ENCODE measurements around the gene MEF2A.
A peak's percentile ranks its signal among the peaks of the same experiment; 100 is the strongest.

Gene MEF2A

GRCh38 chr15:99682455-99682854 lies 116.7 kb downstream of the MEF2A start:
- DNase-seq: no peak
- no peaks in the 10 kb centered on the region for H3K9me3 ChIP-seq (ENCODE audit: control insufficient read depth, low read length)
- H3K36me3 ChIP-seq (ENCODE audit: control insufficient read depth, insufficient read depth, low read length): no peaks in the 10 kb centered on the region
- peak overlapping the region; percentile 12 for H3K27ac ChIP-seq (ENCODE audit: insufficient read depth, low read length, poor library complexity, severe bottlenecking)
- no peaks in the 10 kb centered on the region for H3K27me3 ChIP-seq (replicated peaks; ENCODE audit: control insufficient read depth, insufficient read depth, low read length, poor library complexity, severe bottlenecking)
- no peak overlapping the region for H3K4me3 ChIP-seq (ENCODE audit: insufficient read depth, low read depth, low read length, poor library complexity, severe bottlenecking)
- H3K4me1 ChIP-seq (ENCODE audit: control insufficient read depth, insufficient read depth, low read length, poor library complexity, severe bottlenecking): peaks cover 2% of the 10 kb centered on the region

DNA sequence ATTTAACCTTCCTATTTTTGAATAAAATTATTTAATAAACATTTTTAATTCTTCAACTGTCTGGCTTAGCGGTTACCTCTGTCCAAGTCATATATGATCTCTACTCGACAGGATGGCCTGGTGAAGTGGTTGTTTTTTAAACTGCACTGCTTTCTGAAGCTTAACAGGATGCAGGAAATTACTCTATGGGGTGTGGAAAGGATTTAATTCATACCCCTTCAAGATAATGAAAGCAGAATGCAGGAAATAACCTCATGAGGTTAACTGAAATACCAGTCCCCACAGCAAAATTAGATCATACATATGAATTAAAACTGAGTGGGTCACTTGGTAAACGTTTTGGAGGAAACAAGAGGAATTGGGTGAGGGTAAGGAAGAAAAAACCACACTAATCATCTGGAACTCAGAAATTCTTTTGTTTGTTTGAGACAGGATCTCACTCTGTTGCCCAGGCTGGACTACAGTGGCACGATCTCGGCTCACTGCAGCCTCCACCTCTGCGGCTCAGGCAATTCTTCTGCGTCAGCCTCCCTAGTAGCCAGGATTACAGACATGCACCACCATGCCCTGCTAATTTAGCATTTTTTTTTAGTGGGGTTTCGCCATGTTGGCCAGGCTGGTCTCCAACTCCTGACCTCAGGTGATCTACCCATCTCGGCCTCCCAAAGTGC lies 117.4 kb downstream of the MEF2A start:
- peak overlapping the region; percentile 12 for H3K27ac ChIP-seq (ENCODE audit: insufficient read depth, low read length, poor library complexity, severe bottlenecking)
- no peak for DNase-seq
- H3K36me3 ChIP-seq (ENCODE audit: control insufficient read depth, insufficient read depth, low read length): no peaks in the 10 kb centered on the region
- no peaks in the 10 kb centered on the region for H3K9me3 ChIP-seq (ENCODE audit: control insufficient read depth, low read length)
- no peaks in the 10 kb centered on the region for H3K27me3 ChIP-seq (replicated peaks; ENCODE audit: control insufficient read depth, insufficient read depth, low read length, poor library complexity, severe bottlenecking)
- no peak overlapping the region for H3K4me3 ChIP-seq (ENCODE audit: insufficient read depth, low read depth, low read length, poor library complexity, severe bottlenecking)
- H3K4me1 ChIP-seq (ENCODE audit: control insufficient read depth, insufficient read depth, low read length, poor library complexity, severe bottlenecking): peaks cover 2% of the 10 kb centered on the region

DNA sequence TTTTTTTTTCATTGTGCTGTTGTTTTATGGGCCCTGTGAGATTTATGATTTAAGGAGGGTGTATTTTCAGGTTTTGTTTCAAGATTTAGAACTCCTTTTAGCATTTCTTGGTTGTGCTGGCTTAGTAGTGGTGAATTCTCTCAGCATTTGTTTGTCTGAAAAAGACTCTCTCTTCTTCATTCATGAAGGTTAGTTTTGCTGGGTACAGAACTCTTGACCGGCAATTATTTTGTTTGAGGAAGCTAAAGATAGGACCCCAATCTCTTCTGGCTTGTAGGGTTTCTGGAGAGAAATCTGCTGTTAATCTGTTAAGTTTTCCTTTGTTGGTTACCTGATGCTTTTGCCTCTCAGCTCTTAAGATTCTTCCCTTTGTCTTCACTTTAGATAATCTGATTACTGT lies 120.5 kb downstream of the MEF2A start:
- no peaks in the 10 kb centered on the region for H3K4me1 ChIP-seq (ENCODE audit: control insufficient read depth, insufficient read depth, low read length, poor library complexity, severe bottlenecking)
- no peak overlapping the region for H3K27ac ChIP-seq (ENCODE audit: insufficient read depth, low read length, poor library complexity, severe bottlenecking)
- no peaks in the 10 kb centered on the region for H3K9me3 ChIP-seq (ENCODE audit: control insufficient read depth, low read length)
- no peaks in the 10 kb centered on the region for H3K27me3 ChIP-seq (replicated peaks; ENCODE audit: control insufficient read depth, insufficient read depth, low read length, poor library complexity, severe bottlenecking)
- peaks cover 9% of the 10 kb centered on the region for H3K36me3 ChIP-seq (ENCODE audit: control insufficient read depth, insufficient read depth, low read length)
- no peak for DNase-seq
- H3K4me3 ChIP-seq (ENCODE audit: insufficient read depth, low read depth, low read length, poor library complexity, severe bottlenecking): no peak overlapping the region

DNA sequence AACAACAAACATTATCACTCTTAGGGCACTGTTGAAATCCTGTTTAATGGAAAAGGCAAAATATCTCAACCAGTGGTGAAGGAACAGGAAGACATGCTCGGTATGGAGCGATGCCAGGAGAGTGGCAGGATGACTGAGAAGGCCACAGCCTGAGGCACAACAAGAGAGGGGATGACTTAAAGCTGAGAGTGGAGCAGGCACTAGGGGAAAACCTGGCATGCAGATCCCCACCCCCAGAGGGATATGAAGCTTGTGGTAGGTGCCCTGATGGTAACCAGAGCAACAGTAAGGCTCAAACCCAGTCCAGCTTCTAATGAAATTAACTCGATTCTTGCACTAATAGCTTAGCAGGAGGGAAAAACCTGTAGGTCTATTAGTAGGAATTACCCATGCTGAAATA lies 127.0 kb downstream of the MEF2A start:
- Histone ChIP-seq H3K4me3 (ENCODE audit: insufficient read depth, low read depth, low read length, poor library complexity, severe bottlenecking) (no peak overlapping the region), H3K9me3 (ENCODE audit: control insufficient read depth, low read length) (no peaks in the 10 kb centered on the region), H3K27ac (ENCODE audit: insufficient read depth, low read length, poor library complexity, severe bottlenecking) (no peak overlapping the region), H3K4me1 (ENCODE audit: control insufficient read depth, insufficient read depth, low read length, poor library complexity, severe bottlenecking) (no peaks in the 10 kb centered on the region), H3K36me3 (ENCODE audit: control insufficient read depth, insufficient read depth, low read length) (peaks cover 9% of the 10 kb centered on the region), H3K27me3 (replicated peaks; ENCODE audit: control insufficient read depth, insufficient read depth, low read length, poor library complexity, severe bottlenecking) (no peaks in the 10 kb centered on the region)
- no peak for DNase-seq

- H3K4me1 ChIP-seq (ENCODE audit: control insufficient read depth, insufficient read depth, low read length, poor library complexity, severe bottlenecking): no peaks in the 10 kb centered on the region
- H3K27ac ChIP-seq (ENCODE audit: insufficient read depth, low read length, poor library complexity, severe bottlenecking): no peak overlapping the region
- no peaks in the 10 kb centered on the region for H3K27me3 ChIP-seq (replicated peaks; ENCODE audit: control insufficient read depth, insufficient read depth, low read length, poor library complexity, severe bottlenecking)
- H3K9me3 ChIP-seq (ENCODE audit: control insufficient read depth, low read length): no peaks in the 10 kb centered on the region
- no peak for DNase-seq
- no peaks in the 10 kb centered on the region for H3K36me3 ChIP-seq (ENCODE audit: control insufficient read depth, insufficient read depth, low read length)
- no peak overlapping the region for H3K4me3 ChIP-seq (ENCODE audit: insufficient read depth, low read depth, low read length, poor library complexity, severe bottlenecking)
These were observed 130.3 kb downstream of the MEF2A start for GRCh38 chr15:99696096-99696495.

GRCh38 chr15:99702895-99703602 lies 137.3 kb downstream of the MEF2A start:
- no peaks in the 10 kb centered on the region for H3K36me3 ChIP-seq (ENCODE audit: control insufficient read depth, insufficient read depth, low read length)
- no peaks in the 10 kb centered on the region for H3K27me3 ChIP-seq (replicated peaks; ENCODE audit: control insufficient read depth, insufficient read depth, low read length, poor library complexity, severe bottlenecking)
- peaks cover 12% of the 10 kb centered on the region for H3K4me1 ChIP-seq (ENCODE audit: control insufficient read depth, insufficient read depth, low read length, poor library complexity, severe bottlenecking)
- DNase-seq: no peak
- no peak overlapping the region for H3K4me3 ChIP-seq (ENCODE audit: insufficient read depth, low read depth, low read length, poor library complexity, severe bottlenecking)
- peak overlapping the region; percentile 49 for H3K27ac ChIP-seq (ENCODE audit: insufficient read depth, low read length, poor library complexity, severe bottlenecking)
- H3K9me3 ChIP-seq (ENCODE audit: control insufficient read depth, low read length): no peaks in the 10 kb centered on the region

GRCh38 chr15:99703603-99704443 lies 138.0 kb downstream of the MEF2A start:
- Histone ChIP-seq H3K27ac (ENCODE audit: insufficient read depth, low read length, poor library complexity, severe bottlenecking) (peak overlapping the region; percentile 49), H3K4me1 (ENCODE audit: control insufficient read depth, insufficient read depth, low read length, poor library complexity, severe bottlenecking) (peaks cover 12% of the 10 kb centered on the region), H3K27me3 (replicated peaks; ENCODE audit: control insufficient read depth, insufficient read depth, low read length, poor library complexity, severe bottlenecking) (no peaks in the 10 kb centered on the region), H3K4me3 (ENCODE audit: insufficient read depth, low read depth, low read length, poor library complexity, severe bottlenecking) (no peak overlapping the region), H3K36me3 (ENCODE audit: control insufficient read depth, insufficient read depth, low read length) (no peaks in the 10 kb centered on the region), H3K9me3 (ENCODE audit: control insufficient read depth, low read length) (no peaks in the 10 kb centered on the region)
- no peak for DNase-seq

DNA sequence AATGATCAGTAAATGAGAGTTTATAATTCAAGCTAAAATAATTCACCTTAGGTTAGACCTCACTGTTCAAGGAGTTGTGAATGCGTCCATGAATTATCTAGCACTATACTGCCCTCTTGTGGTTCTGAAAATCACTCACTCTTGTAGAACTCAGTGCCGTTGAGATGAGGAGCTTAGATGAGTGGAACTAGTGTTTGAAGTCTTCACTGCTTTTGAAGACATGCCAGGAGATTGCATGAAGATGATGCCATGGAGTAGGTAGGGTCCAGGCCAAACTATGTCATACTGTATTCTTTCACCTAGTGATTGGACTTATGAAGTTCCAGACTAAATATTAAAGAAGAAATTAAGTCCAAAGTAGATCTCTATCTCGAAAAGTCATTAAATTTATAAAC lies 138.7 kb downstream of the MEF2A start:
- peak in 1 of 3 donors; percentile 9 for DNase-seq
- H3K4me1 ChIP-seq (ENCODE audit: control insufficient read depth, insufficient read depth, low read length, poor library complexity, severe bottlenecking): peaks cover 12% of the 10 kb centered on the region
- no peaks in the 10 kb centered on the region for H3K27me3 ChIP-seq (replicated peaks; ENCODE audit: control insufficient read depth, insufficient read depth, low read length, poor library complexity, severe bottlenecking)
- no peaks in the 10 kb centered on the region for H3K9me3 ChIP-seq (ENCODE audit: control insufficient read depth, low read length)
- no peaks in the 10 kb centered on the region for H3K36me3 ChIP-seq (ENCODE audit: control insufficient read depth, insufficient read depth, low read length)
- H3K27ac ChIP-seq (ENCODE audit: insufficient read depth, low read length, poor library complexity, severe bottlenecking): no peak overlapping the region
- H3K4me3 ChIP-seq (ENCODE audit: insufficient read depth, low read depth, low read length, poor library complexity, severe bottlenecking): no peak overlapping the region

DNA sequence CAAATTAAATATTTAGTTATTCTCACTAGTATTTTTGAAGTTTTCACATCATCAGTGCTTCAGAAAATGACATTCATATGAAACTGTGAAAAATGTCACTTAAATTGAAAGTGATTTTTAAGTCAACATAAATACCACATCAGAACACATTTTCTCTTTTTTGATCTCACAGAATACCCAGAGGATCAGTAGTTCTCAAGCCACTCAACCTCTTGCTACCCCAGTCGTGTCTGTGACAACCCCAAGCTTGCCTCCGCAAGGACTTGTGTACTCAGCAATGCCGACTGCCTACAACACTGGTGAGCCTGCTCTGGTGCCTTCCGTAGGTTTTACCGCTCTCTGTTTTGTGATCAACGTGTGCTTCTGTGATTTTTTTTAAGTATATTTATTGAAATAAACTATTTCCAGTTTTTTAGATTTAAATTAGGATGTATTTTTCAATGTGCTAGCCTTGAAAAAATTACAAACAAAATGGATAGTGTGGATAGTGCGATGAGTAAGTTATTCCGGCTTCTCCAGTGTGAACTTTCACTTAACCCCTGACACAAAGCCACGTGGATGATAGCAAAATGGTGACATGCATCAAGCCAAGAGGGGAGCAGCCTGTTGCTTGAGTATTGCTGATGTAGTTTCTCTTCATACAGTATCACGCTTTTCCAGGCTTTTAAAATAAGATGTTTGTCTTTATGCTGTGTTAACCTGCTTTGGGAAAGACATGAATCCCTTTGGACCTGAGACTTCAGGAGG lies 140.9 kb downstream of the MEF2A start:
- peaks cover 8% of the 10 kb centered on the region for H3K36me3 ChIP-seq (ENCODE audit: control insufficient read depth, insufficient read depth, low read length)
- no peaks in the 10 kb centered on the region for H3K27me3 ChIP-seq (replicated peaks; ENCODE audit: control insufficient read depth, insufficient read depth, low read length, poor library complexity, severe bottlenecking)
- no peak overlapping the region for H3K27ac ChIP-seq (ENCODE audit: insufficient read depth, low read length, poor library complexity, severe bottlenecking)
- H3K4me1 ChIP-seq (ENCODE audit: control insufficient read depth, insufficient read depth, low read length, poor library complexity, severe bottlenecking): peaks cover 12% of the 10 kb centered on the region
- no peaks in the 10 kb centered on the region for H3K9me3 ChIP-seq (ENCODE audit: control insufficient read depth, low read length)
- peak overlapping the region; percentile 3 for H3K4me3 ChIP-seq (ENCODE audit: insufficient read depth, low read depth, low read length, poor library complexity, severe bottlenecking)
- DNase-seq: no peak

All from effector memory CD4-positive, alpha-beta T cell (primary cell).